ENCODE data around the gene INSC.

- no peak for TF ChIP-seq ZC3H13 (CRISPR knock-in tag; IDR thresholded peaks at IDR 0.05)
- TF ChIP-seq, protein P1, sequence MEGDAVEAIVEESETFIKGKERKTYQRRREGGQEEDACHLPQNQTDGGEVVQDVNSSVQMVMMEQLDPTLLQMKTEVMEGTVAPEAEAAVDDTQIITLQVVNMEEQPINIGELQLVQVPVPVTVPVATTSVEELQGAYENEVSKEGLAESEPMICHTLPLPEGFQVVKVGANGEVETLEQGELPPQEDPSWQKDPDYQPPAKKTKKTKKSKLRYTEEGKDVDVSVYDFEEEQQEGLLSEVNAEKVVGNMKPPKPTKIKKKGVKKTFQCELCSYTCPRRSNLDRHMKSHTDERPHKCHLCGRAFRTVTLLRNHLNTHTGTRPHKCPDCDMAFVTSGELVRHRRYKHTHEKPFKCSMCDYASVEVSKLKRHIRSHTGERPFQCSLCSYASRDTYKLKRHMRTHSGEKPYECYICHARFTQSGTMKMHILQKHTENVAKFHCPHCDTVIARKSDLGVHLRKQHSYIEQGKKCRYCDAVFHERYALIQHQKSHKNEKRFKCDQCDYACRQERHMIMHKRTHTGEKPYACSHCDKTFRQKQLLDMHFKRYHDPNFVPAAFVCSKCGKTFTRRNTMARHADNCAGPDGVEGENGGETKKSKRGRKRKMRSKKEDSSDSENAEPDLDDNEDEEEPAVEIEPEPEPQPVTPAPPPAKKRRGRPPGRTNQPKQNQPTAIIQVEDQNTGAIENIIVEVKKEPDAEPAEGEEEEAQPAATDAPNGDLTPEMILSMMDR (CRISPR knock-in tag; IDR thresholded peaks at IDR 0.05): no peak
- no peak for TF ChIP-seq ATF4 (CRISPR knock-in tag; IDR thresholded peaks at IDR 0.05)
- TF ChIP-seq, protein P2, sequence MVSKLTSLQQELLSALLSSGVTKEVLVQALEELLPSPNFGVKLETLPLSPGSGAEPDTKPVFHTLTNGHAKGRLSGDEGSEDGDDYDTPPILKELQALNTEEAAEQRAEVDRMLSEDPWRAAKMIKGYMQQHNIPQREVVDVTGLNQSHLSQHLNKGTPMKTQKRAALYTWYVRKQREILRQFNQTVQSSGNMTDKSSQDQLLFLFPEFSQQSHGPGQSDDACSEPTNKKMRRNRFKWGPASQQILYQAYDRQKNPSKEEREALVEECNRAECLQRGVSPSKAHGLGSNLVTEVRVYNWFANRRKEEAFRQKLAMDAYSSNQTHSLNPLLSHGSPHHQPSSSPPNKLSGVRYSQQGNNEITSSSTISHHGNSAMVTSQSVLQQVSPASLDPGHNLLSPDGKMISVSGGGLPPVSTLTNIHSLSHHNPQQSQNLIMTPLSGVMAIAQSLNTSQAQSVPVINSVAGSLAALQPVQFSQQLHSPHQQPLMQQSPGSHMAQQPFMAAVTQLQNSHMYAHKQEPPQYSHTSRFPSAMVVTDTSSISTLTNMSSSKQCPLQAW (CRISPR knock-in tag; IDR thresholded peaks at IDR 0.05): no peak
- TF ChIP-seq, protein P3, sequence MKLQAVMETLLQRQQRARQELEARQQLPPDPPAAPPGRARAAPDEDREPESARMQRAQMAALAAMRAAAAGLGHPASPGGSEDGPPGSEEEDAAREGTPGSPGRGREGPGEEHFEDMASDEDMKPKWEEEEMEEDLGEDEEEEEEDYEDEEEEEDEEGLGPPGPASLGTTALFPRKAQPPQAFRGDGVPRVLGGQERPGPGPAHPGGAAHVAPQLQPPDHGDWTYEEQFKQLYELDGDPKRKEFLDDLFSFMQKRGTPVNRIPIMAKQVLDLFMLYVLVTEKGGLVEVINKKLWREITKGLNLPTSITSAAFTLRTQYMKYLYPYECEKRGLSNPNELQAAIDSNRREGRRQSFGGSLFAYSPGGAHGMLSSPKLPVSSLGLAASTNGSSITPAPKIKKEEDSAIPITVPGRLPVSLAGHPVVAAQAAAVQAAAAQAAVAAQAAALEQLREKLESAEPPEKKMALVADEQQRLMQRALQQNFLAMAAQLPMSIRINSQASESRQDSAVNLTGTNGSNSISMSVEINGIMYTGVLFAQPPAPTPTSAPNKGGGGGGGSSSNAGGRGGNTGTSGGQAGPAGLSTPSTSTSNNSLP (IDR thresholded peaks at IDR 0.05; ENCODE audit: low read depth, low read length): no peak
- no peak for TF ChIP-seq ETV5 (CRISPR knock-in tag; IDR thresholded peaks at IDR 0.05; ENCODE audit: borderline replicate concordance)
- TF ChIP-seq NFE2L1 (CRISPR knock-in tag; IDR thresholded peaks at IDR 0.05; ENCODE audit: borderline replicate concordance): no peak
Measured at GRCh38 chr11:15145615-15146014, 30.9 kb downstream of the INSC start.

Data from HepG2 (cell line).